BE2C (cell line): ENCODE results near the gene USP20.

Experiments
- DNase-seq: peaks from one replicate; pipeline ENCODE4 v3.0.0-alpha.2; 2020
- H3K27me3 ChIP-seq: fragments of 250-450 bp; sonication (Bioruptor Pico); 2 replicates; pipeline ENCODE4 v1.5.1; 2020; ENCODE audit warnings: mild to moderate bottlenecking
- H3K36me3 ChIP-seq: fragments of 250-450 bp; sonication (Bioruptor Pico); 2 replicates; pipeline ENCODE4 v1.5.1; 2020; ENCODE audit warnings: mild to moderate bottlenecking
- H3K4me1 ChIP-seq: fragments of 250-450 bp; sonication (Bioruptor Pico); 2 replicates; pipeline ENCODE4 v1.5.1; 2020
- H3K4me3 ChIP-seq: 2 replicates; pipeline ENCODE4 v1.5.1; 2011; ENCODE audit warnings: low read depth, low read length
- H3K9me3 ChIP-seq: fragments of 250-450 bp; sonication (Bioruptor Pico); 2 replicates; pipeline ENCODE4 v1.5.1; 2020
- CTCF ChIP-seq: IDR thresholded peaks from 2 replicates; pipeline ENCODE4 v1.5.1; 2012; ENCODE audit warnings: mild to moderate bottlenecking, low read depth, low read length

Gene USP20

GRCh38 chr9:129895376-129896268 is 60.4 kb downstream of the USP20 start:
- Histone ChIP-seq H3K27me3 (no peaks in the 10 kb centered on the region), H3K4me1 (no peaks in the 10 kb centered on the region), H3K36me3 (peaks cover 37% of the 10 kb centered on the region), H3K9me3 (no peaks in the 10 kb centered on the region), H3K4me3 (no peak overlapping the region)
- no peak for TF ChIP-seq CTCF
- no peak for DNase-seq

GRCh38 chr9:129897263-129897662 is 62.0 kb downstream of the USP20 start:
- Histone ChIP-seq H3K27me3 (no peaks in the 10 kb centered on the region), H3K36me3 (peaks cover 38% of the 10 kb centered on the region), H3K9me3 (no peaks in the 10 kb centered on the region), H3K4me3 (no peak overlapping the region), H3K4me1 (no peaks in the 10 kb centered on the region)
- DNase-seq: no peak
- no peak for TF ChIP-seq CTCF

- Histone ChIP-seq H3K4me1 (no peaks in the 10 kb centered on the region), H3K9me3 (no peaks in the 10 kb centered on the region), H3K27me3 (no peaks in the 10 kb centered on the region), H3K36me3 (peaks cover 42% of the 10 kb centered on the region), H3K4me3 (no peak overlapping the region)
- TF ChIP-seq CTCF: no peak
- DNase-seq: no peak
Observed at GRCh38 chr9:129898185-129898584, 62.9 kb downstream of the USP20 start.

GRCh38 chr9:129899620-129900019 is 64.4 kb downstream of the USP20 start:
- no peak for TF ChIP-seq CTCF
- Histone ChIP-seq H3K4me3 (no peak overlapping the region), H3K27me3 (no peaks in the 10 kb centered on the region), H3K4me1 (no peaks in the 10 kb centered on the region), H3K36me3 (peaks cover 48% of the 10 kb centered on the region), H3K9me3 (no peaks in the 10 kb centered on the region)
- no peak for DNase-seq

GRCh38 chr9:129900263-129901027 is 65.2 kb downstream of the USP20 start:
- TF ChIP-seq CTCF: no peak
- no peak for DNase-seq

More at GRCh38 chr9:129900263-129901027, 65.2 kb downstream of the USP20 start:
- H3K27me3 ChIP-seq: no peaks in the 10 kb centered on the region
- no peaks in the 10 kb centered on the region for H3K9me3 ChIP-seq
- H3K36me3 ChIP-seq: peaks cover 41% of the 10 kb centered on the region
- no peaks in the 10 kb centered on the region for H3K4me1 ChIP-seq
- no peak overlapping the region for H3K4me3 ChIP-seq
